GM19025 (cell line): ENCODE data around the gene GNAI2.
"Not testable (repeated sequence)": the region's sequence is repeated elsewhere in the genome, so short reads cannot be mapped to it uniquely, and the experiment has no call there.

ENCODE experiments used
- ATAC-seq: cut with Tn5 transposase; IDR thresholded peaks from one replicate; pipeline ENCODE4 v1.9.1; 2021; ENCODE audit warnings: mild to moderate bottlenecking, low read depth, moderate library complexity; ENCODE audit not compliant: unreplicated experiment

GNAI2 gene

GRCh38 chr3:50203809-50204803 lies 31.9 kb upstream of the GNAI2 start:
- ATAC-seq, result no peak

DNA sequence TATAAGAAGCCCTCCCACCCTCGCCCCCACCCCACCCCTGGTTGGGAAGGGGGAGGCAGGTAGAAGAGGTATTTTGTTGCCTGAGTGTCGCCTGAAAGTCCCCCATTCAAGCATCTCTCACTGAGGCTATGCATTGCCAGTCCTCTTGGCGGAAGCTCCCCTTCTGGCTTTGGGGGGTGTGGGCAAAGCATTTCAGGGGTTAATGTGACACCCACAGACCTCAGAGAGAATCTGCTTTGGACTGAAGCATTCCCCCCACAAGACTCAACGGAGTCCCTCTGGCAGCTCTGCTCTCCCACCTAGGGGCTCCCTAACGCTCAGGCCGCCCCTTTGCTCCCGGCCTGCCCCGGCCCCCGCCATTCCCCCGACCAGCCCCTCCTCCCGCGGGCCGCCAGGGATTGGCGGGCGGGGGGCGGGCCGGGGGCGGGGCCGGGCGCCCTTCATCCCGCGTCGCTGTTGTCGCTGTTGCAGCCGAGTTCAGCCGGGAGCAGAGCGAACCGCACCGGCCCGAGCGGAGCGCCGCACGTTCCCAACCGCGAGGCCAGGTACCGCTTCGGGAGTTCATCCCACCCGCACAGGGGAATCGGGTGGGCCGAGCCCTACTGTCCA lies 31.1 kb upstream of the GNAI2 start, which contains the start of gene SLC38A3:
Gene SLC38A3, plus strand, starts transcription at position 468 of the 609 bp plus-strand sequence. CDS start 8,929 bp downstream, outside the sequence.
- ATAC-seq, result no peak

DNA sequence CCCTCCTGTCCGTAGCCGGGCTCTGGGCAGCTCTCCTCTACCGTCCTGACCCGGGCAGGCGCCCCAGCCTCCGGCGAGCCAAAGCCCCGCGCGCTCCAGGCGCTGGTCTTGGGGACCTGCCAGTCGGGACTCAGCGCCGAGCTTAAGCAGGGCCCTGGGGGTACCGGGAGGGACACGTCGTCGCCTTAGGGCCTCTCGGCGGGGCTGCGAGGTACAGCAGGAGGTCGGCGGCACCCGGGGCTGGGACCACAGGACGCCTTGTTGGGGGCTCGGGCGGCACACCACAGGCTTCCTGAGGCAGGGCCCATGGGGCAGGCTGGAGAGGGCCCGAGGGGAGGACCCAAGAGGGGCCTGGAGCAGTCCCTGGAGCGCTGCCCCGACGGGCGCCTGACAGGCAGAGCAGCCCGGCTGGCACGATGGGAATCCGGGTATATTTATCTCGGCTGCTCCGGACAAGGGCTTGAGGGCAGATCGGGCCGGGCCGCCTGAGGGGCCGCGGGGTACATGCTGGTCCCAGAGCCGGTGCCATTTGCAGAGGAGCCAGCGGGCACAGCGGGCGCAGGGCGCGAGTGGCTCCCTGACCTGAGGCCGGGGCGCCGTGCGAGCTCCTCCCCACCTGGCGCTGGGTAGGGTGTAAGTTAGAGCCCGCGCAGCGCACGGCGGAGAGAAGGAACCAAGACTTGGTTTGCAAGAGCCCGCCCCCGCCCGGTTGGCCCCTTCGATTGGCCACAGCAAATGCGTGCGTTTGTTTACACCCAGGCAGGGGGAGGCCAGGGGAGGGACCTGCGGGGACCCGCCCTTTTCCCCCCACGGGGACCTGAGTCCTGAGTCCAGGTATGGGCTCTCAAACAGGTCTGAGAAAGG lies 30.4 kb upstream of the GNAI2 start:
- no peak for ATAC-seq

DNA sequence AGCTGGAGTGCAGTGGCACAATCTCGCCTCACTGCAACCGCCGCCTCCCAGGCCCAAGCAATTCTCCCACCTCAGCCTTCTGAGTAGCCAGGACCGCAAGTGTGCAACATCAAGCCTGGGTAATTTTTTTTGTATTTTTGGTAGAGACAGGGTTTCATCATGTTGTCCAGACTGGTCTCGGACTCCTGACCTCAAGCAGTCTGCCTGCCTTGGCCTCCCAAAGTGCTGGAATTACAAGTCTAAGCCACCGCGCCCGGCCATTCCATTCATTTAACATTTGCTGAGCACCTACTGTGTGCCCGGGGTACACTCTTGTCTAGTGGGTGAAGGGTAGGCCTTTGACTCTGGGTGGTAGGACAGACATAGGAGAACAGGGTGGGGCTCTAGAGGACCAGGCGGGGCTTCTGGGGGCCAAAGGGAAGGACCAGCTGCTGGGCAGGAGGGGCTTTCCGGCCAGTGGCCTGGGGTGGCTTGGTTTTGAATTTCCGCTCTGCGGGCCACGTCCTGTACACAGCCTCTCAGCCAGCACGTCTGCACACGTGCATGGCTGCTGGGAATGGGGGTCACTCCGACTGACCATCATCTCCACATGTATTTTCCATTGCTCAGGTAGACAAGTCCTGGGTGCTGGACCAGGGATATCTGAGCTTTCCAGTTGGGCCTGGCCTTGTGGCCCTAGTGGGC lies 28.5 kb upstream of the GNAI2 start:
- ATAC-seq, result no peak

GRCh38 chr3:50208677-50209344 lies 27.2 kb upstream of the GNAI2 start:
- ATAC-seq, result no peak

- ATAC-seq, result no peak
Observed at GRCh38 chr3:50210176-50210509, 25.9 kb upstream of the GNAI2 start.

DNA sequence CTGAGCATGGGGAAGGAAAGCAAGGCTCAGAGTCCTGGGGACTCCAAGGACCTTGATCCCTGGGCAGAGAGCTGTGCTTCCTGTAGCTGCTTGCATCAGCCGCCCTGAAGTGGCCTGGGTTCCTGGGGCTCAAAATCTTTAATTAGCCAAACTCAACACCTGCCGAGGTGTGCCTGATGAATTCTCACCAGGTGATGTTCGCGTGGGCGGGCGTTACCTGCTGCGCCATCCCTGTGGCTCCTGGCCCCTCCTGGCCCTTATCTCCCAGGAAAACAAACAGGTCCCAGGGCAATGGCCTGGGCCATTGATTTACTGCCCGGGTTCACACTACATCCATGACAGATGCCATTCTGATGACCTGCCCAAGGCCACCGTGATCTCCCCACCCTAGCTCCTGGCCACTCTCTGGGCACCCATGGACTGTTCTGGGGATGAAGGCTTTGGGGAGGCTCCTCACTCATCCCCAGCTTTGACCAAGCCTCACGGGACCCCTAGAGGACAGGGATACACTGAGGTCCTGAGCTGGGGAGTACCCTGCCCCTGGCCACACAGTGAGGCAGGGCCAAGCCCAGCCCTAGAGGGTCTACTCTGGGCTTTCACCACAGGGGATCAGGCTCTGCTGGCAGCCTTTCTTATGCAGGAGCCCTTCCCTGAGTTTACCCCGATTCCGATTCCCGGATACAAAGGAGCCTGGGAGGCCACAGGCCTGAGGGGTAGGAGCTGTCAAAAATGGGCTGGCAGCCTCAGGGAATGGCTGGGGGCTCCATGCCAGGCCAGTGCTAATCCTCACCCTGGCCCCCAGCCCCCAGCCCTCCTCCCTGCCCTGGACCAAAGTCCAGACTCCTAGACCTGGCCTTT lies 25.3 kb upstream of the GNAI2 start:
- no peak for ATAC-seq

- ATAC-seq, result not testable (repeated sequence)
Observed at GRCh38 chr3:50211368-50211717, 24.7 kb upstream of the GNAI2 start.

DNA sequence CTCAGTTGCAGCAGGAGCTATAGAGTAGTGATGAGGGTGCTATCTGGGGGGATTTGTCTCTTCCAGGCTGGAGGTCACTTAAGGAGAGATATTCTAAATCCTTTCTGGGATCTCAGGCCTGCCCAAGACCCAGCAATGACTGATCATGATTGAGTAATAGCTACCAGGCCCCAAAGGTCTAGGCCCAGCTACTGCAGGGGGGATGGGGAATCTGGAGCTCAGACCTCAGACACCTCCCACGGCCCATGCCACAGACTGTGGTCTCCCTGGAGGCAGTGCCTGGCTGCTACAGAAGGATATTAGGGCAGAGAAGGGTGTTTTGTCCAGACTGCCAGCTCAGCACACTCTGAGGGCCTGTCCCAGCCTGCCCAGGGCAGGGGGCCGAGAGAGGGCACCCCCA lies 24.1 kb upstream of the GNAI2 start:
- ATAC-seq, result no peak

DNA sequence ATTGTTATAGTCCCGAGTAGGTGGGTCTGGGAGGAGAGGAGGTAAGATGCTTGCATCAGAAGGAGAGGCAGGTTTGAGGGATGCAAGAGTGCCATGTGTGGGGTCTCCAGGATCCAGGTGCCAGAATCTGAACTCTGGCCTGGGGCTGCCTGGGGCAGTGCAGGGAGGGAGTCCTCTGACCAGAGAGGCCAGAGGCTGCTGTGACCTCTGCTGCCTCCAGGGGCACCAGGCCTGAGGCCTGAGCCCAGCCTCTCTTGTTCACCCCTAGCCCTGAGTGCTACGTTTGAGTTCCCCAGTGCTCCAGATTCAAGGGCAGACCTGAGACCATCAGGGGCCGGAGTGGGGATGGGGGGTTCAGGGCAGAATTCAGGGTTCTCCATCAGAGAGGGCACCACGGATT lies 23.5 kb upstream of the GNAI2 start:
- no peak for ATAC-seq

- no peak for ATAC-seq
Observed at GRCh38 chr3:50212971-50213370, 23.0 kb upstream of the GNAI2 start.

- ATAC-seq, result no peak
Observed at GRCh38 chr3:50213373-50213772, 22.6 kb upstream of the GNAI2 start.

GRCh38 chr3:50214824-50215223 lies 21.2 kb upstream of the GNAI2 start:
- ATAC-seq, result no peak

DNA sequence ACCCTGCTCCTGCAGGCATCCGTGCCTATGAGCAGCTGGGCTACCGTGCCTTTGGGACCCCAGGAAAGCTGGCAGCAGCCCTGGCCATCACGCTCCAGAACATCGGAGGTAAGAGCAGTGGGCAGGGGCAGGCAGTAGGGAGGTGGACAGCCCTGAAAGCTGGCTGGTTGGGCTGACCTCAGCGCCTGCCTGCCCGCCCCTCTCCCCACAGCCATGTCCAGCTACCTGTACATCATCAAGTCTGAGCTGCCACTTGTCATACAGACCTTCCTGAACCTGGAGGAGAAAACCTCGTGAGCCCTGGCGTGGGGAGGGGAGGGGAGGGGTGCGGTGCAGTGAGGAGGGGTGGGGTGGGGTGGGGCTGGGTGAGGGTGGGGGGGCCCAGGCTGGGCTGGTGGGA lies 20.5 kb upstream of the GNAI2 start:
- ATAC-seq, result no peak

GRCh38 chr3:50217681-50218080 lies 18.3 kb upstream of the GNAI2 start:
- ATAC-seq, result no peak

DNA sequence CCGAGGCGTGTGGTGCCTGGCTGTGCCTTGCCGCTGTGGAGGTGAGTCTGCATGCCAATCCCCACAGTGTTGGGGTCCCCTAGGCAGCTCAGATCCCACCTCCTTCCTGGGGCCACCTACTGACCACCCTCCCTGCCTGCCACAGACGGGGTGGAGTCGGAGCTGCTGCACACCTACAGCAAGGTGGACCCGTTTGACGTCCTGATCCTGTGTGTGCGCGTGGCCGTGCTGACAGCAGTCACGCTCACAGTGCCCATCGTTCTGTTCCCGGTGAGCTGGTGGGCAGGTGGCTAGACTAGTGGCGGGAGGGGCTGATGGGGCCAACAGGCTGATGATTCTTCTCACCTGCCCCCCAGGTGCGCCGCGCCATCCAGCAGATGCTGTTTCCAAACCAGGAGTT lies 17.6 kb upstream of the GNAI2 start:
- ATAC-seq, result no peak

- ATAC-seq, result no peak
Observed at GRCh38 chr3:50219285-50219684, 16.7 kb upstream of the GNAI2 start.

DNA sequence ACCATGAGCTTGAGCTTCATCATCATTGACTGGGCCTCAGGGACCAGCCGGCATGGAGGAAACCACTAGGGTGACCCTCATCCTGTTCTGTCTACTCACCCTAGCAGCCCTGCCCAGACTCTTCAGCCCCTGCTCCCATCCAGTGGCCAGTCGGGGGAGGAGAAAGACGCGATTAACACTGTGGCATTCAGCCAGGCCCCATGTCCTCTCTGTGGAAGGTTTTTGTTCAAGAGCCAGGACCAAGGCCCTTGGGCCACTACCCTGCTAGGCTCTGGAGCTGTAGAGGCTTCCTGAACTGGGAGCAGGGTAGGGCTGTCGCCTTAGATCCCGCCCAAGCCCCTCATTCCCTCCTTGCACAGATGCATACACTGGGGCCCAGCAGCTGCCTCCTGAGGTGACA lies 15.9 kb upstream of the GNAI2 start:
- no peak for ATAC-seq

DNA sequence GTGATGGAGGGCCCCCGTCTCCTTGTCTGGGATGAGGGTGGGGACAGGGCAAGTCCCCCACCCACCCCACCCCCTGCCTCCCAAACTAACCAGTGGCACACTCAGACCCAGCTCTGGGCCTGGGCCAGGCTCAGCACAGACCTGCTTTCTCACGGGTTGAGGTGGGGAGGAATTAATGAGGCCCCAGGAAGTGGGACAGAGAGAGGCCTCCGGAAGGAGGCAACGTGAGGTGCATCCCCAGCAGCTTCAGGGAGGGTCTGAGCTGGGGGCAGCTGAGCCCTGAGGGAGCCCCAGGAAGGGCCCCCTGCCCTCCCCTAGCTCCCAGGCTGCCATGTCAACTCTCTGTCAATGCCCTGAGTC lies 15.0 kb upstream of the GNAI2 start:
- no peak for ATAC-seq
